H1 (cell line): ENCODE data around the gene CACNA1A.

Source experiments
- CHD7 ChIP-seq: fragments of 300-600 bp; sonication (generic); IDR thresholded peaks from 2 replicates; pipeline ENCODE4 v1.7.1; 2012; ENCODE audit warnings: low read length, moderate library complexity, mild to moderate bottlenecking, inconsistent platforms; ENCODE audit not compliant: insufficient replicate concordance
- CTBP2 ChIP-seq: IDR thresholded peaks from 2 replicates; pipeline ENCODE4 v1.7.0; 2011; ENCODE audit warnings: borderline replicate concordance, mild to moderate bottlenecking, moderate library complexity, mixed read lengths, low read length; ENCODE audit not compliant: insufficient read depth, insufficient read length
- CTCF ChIP-seq, 3 experiments: IDR thresholded peaks; 1 replicate in 2 of 3; 2 replicates in 1 of 3; pipeline versions ENCODE4 v1.5.1 to v1.6.1; 2011; ENCODE audit warnings: low read length in 3 of 3, mild to moderate bottlenecking in 3 of 3, inconsistent platforms in 2 of 3, low read depth in 1 of 3, moderate library complexity in 1 of 3; ENCODE audit not compliant: insufficient read depth in 1 of 3; ENCODE audit errors: control extremely low read depth in 1 of 3
- EZH2 ChIP-seq: fragments of 200-600 bp; sonication (generic); IDR thresholded peaks from 2 replicates; pipeline ENCODE4 v1.7.1; 2012; ENCODE audit warnings: low read depth, mild to moderate bottlenecking, moderate library complexity, low read length, inconsistent platforms; ENCODE audit not compliant: severe bottlenecking
- JUN ChIP-seq: IDR thresholded peaks from 2 replicates; pipeline ENCODE4 v1.6.1; 2011; ENCODE audit warnings: low read depth, mild to moderate bottlenecking, improper control_type of control experiment, low read length
- MAX ChIP-seq: IDR thresholded peaks from 2 replicates; pipeline ENCODE4 v1.6.1; 2012; ENCODE audit warnings: inconsistent platforms
- RXRA ChIP-seq: IDR thresholded peaks from 2 replicates; pipeline ENCODE4 v1.6.1; 2011; ENCODE audit warnings: low read depth, mild to moderate bottlenecking, low read length, moderate library complexity; ENCODE audit not compliant: insufficient read depth
- SAP30 ChIP-seq: fragments of 300-600 bp; sonication (generic); IDR thresholded peaks from 2 replicates; pipeline ENCODE4 v1.7.1; 2012; ENCODE audit warnings: low read length, moderate library complexity, mild to moderate bottlenecking, inconsistent platforms; ENCODE audit not compliant: insufficient read depth, insufficient replicate concordance
- SIN3A ChIP-seq, 2 experiments: IDR thresholded peaks in 1 of 2; conservative IDR thresholded peaks in 1 of 2; 2 replicates each; pipeline ENCODE4 v1.6.1; 2011 to 2012; ENCODE audit warnings: low read length in 2 of 2, improper control_type of control experiment in 1 of 2, low read depth in 1 of 2, mild to moderate bottlenecking in 1 of 2
- SP1 ChIP-seq: IDR thresholded peaks from 2 replicates; pipeline ENCODE4 v1.6.1; 2011; ENCODE audit warnings: low read depth, low read length
- TAF1 ChIP-seq: IDR thresholded peaks from 2 replicates; pipeline ENCODE4 v1.6.1; 2011; ENCODE audit warnings: mild to moderate bottlenecking, low read depth, low read length
- TCF12 ChIP-seq: IDR thresholded peaks from 2 replicates; pipeline ENCODE4 v1.6.1; 2011; ENCODE audit warnings: low read depth, mild to moderate bottlenecking, low read length
- USF2 ChIP-seq: IDR thresholded peaks from 2 replicates; pipeline ENCODE4 v1.6.1; 2011; ENCODE audit warnings: low read length, improper control_type of control experiment
- YY1 ChIP-seq: IDR thresholded peaks from 2 replicates; pipeline ENCODE4 v1.6.1; 2011; ENCODE audit warnings: low read depth, mild to moderate bottlenecking, low read length

- TF ChIP-seq RXRA: no peak
- no peak for TF ChIP-seq USF2
- no peak for TF ChIP-seq TAF1
- TF ChIP-seq CTBP2: no peak
- TF ChIP-seq CTCF (IDR thresholded peaks at IDR 0.05; ENCODE audit: control extremely low read depth in 1 of 3, insufficient read depth in 1 of 3, low read depth in 1 of 3, low read length in 3 of 3): no peak
- TF ChIP-seq EZH2: no peak
- TF ChIP-seq SP1: no peak
- TF ChIP-seq JUN: no peak
- no peak for TF ChIP-seq SAP30
- TF ChIP-seq SIN3A (conservative IDR thresholded peaks at IDR 0.05 in 1 of 2, IDR thresholded peaks at IDR 0.05 in 1 of 2; ENCODE audit: low read depth in 1 of 2, low read length in 2 of 2): no peak
- TF ChIP-seq MAX: no peak
- no peak for TF ChIP-seq YY1
- TF ChIP-seq CHD7: no peak
- TF ChIP-seq TCF12: no peak
These were observed 39.6 kb downstream of the CACNA1A start for GRCh38 chr19:13466697-13467096.
